ENCODE measurements around the gene ECEL1.
A peak's percentile ranks its signal among the peaks of the same experiment; 100 is the strongest.
"Not testable (repeated sequence)": the region's sequence is repeated elsewhere in the genome, so short reads cannot be mapped to it uniquely, and the experiment has no call there.

ECEL1 gene

DNA sequence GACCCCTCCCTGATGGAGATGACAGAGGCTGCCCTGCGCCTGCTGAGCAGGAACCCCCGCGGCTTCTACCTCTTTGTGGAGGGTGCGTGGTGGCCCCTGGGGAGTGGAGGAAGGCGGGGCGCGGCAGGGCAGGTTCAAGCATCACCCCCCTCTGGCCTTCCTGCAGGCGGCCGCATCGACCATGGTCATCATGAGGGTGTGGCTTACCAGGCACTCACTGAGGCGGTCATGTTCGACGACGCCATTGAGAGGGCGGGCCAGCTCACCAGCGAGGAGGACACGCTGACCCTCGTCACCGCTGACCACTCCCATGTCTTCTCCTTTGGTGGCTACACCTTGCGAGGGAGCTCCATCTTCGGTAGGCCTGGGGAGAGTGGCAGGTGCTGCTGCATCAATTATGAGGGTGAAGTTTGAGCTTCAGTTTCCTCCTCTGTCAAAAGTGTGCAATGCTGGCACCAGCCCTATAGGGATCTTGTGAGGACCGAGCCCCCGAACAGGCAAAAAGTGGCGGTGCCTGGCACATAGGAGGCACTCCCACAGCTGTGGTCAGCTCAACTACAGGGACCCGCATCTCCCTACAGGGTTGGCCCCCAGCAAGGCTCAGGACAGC lies 29.5 kb downstream of the ECEL1 start:
- no peak for DNase-seq

GRCh38 chr2:232457121-232458011 lies 30.3 kb downstream of the ECEL1 start:
- DNase-seq = no peak

DNA sequence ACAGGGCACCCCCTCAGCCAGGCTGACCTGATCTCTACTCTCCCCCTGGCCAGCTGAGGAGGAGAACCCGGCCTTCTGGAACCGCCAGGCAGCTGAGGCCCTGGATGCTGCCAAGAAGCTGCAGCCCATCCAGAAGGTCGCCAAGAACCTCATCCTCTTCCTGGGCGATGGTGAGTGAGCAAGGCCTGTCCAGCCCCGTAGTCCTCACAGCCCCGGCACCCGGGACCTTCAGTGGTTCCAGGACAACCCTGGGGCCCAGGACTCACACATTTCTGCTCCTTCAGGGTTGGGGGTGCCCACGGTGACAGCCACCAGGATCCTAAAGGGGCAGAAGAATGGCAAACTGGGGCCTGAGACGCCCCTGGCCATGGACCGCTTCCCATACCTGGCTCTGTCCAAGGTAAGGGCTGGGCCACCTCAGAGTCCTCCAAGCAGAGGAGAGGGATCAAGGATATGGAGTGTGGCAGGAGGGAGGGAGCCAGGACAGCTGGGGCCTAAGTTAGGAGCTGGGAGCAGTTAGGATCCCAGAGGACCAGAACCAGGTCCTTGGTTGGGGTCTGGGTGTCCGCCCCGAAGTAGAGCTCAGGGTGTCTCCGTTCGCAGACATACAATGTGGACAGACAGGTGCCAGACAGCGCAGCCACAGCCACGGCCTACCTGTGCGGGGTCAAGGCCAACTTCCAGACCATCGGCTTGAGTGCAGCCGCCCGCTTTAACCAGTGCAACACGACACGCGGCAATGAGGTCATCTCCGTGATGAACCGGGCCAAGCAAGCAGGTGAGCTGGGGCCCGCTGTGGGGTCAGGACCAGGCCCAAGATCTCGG lies 31.1 kb downstream of the ECEL1 start:
- no peak for DNase-seq

DNA sequence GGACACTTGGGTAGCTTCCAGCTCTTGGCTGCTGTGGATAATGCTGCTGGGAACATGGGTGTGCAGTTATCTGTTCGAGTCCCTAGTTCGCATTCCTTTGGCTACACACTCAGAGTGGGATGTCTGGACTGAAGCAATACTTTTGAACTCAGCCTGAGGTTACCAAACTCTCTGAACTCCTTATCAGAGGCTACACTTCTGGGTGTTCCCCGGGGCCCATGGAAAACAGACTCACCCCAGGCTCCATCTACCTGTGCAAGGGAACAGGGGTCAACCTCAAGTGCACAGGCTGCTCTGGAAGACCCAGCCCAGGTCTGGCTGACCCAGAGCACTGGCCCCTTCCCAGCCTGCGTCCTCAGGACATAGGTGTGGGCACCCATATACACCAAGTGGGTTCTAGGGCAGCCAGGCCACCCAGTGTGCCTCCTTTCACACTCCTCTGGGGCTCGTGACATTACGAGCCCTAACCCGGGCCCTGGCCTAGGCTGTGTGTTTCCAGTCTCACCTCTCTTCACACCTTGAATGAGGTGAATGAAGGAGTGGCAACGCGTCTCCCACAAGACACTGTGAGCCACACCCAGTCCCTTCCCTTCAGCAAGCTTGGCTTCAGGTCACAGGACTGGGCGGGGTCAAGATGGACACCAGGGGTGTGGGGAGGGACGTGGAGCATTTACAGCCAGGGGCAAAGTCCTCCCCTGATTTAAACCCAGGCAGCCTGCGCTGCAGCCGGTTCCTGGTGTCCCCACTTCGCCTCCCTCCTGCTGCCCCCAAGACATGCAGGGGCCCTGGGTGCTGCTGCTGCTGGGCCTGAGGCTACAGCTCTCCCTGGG lies 32.0 kb downstream of the ECEL1 start, which contains the start of gene ALPI:
Gene ALPI (plus strand): TSS at position 728 of the 830 bp plus-strand sequence. CDS start 47 bp downstream, at position 775.
- no peak for DNase-seq

DNA sequence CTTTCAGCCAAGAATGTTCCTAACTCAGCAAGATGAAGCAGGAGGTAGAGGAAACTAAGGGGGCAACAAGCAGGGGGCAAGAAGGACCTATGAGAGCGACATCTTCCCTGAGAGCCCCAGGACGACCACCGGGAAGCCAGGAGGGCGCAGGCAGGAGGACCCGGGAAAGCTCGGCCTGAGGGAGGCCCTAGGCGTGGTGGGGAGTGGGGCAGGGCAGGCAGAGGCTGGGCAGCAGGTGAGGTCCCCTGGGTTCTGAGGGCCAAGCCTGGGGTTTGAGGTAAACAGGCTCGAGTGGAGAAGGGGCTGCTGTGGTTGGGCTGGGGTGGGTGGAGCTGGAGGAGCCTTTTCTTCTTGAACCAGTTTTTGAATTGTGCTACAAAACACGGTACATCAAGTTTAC lies 33.0 kb downstream of the ECEL1 start:
- no peak for DNase-seq

DNA sequence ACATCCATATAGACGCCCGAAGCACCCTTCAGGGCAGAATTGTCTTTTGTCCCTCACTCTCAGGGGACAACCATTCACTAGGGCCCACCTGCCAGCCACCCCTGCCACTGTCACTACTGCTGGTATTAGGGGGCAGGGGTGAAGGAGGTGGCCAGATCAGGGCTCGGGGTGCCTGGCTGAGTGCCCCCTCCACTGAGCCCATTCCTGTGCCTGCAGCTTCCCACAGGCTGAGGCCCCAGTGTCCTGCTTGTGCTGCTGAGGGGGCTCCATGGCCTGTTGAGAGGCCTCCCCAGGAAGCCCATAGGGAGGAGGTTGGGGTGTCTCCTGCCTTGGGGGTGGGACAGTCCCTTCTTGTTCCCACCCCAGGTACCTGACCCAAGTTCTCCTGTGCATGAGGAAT lies 36.0 kb downstream of the ECEL1 start:
- DNase-seq = not testable (repeated sequence)

- no peak for DNase-seq
These were observed 37.7 kb downstream of the ECEL1 start for GRCh38 chr2:232449964-232450363.

- no peak for DNase-seq
These were observed 39.3 kb downstream of the ECEL1 start for GRCh38 chr2:232448304-232448690.

DNA sequence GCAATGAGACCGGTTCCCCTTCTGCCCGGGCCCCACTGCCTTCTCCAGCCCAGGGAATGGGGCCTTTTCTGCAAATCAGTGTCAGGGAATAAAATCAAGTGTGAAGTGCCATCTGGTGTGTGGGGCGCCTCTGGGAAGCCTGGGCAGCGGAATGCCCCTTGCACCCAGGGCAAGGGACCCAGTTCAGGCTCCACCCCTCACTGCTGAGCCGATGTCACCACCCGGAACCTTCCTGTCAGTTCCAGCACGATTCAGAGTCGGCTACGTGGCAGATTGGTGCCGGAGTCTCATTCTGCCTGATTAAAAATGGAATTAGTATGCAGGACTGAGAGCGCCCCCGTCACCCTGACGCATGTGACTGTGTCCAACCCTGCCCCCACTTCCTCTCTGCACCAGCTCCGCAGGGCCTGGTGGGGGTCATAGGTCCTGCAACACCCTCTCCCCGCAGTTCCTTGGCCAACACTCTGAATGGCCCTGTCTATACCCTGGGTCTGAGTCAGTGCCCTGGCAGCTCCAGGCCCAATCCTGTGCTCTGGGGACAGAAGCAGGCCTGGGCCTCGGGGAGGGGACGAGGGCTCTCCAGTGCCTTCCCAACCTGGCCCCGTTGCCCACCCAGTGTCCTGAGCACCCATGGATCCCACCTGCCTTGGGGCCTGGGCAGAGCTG lies 39.9 kb downstream of the ECEL1 start:
- no peak for DNase-seq

GRCh38 chr2:232447091-232447620 lies 40.5 kb downstream of the ECEL1 start:
- DNase-seq = no peak

GRCh38 chr2:232446266-232446777 lies 41.3 kb downstream of the ECEL1 start:
- DNase-seq = not testable (repeated sequence)

GRCh38 chr2:232445149-232445885 lies 42.3 kb downstream of the ECEL1 start:
- DNase-seq = not testable (repeated sequence)

DNA sequence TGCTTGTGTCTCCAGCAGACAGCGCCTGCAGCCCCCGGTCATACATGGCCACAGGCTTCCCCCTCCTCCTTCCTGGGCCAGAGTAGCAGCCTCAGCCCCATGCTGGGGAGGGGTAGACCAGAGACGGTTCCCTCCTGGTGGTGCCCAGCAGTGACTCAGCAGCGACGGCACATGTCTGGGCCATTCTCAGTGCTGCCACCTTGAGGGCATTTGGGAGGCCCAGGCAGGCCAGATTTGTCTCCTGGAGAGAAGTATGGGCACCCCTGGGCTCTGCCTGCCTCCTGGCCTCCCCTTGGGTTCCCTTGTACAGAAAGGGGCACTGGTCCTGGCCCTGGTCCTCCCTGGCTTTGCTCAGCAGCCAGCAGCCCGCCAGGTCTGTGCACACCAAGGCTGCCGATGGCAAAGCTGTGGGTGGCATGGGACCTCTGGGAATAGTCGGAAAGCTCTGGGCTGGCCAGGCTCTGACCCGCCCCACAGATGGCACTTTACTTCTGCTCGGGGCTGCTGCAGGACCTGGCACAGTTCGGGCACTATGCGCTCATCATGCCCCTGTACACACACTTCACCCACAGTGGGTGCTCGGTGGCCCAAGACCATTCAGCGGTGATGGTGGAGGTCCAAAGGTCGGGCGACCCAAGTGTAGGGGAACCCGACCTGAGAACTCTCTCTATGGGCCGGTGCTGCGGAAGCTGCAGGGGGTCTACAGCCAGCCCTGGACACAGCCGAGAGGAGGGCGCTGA lies 43.1 kb downstream of the ECEL1 start:
- DNase-seq = peak; percentile 25 to 41

GRCh38 chr2:232443669-232444408 lies 43.8 kb downstream of the ECEL1 start:
- not testable (repeated sequence) for DNase-seq

DNA sequence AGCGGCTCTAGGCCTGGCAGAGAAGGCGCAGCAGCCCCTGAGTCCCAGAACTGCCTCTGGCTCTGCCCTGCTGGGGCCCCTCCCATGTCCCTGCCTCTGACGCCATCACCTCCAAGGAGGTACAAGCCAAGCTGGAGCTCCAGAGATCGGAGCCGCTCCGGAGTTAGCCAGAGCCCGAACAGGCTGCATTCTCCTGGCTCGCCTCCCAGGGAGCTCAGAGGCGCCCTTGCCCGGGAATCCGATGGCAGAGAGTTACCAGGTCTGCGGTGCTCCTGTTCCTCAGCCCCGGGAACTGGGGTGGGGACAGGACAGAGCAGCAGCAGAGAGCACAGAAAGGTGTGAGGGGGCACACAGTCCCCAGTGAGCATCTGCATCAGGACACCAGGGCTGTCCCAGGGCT lies 44.6 kb downstream of the ECEL1 start:
- not testable (repeated sequence) for DNase-seq

GRCh38 chr2:232442431-232442830 lies 45.2 kb downstream of the ECEL1 start:
- not testable (repeated sequence) for DNase-seq

DNA sequence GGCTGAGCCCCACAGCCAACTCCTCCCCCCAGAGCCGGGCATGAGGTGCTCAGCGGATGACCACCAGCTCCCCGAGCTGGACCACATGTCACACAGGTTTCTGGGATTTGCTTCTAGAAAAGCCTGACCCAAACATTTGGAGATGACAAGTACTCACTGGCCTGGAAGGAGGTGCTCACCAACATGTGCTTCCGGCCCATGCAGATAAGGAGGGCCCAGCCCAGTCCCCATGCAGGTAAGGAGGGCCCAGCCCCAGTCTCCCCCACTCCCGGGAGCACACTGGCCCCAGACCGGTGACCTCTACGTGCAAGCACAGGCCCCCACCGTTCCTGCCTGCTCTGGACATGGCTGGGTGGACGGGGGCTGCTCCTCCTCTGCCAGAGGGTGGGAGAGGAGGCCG lies 45.7 kb downstream of the ECEL1 start:
- not testable (repeated sequence) for DNase-seq

GRCh38 chr2:232441147-232441651 lies 46.4 kb downstream of the ECEL1 start:
- no peak for DNase-seq

All from AML-193 (cell line).